GM11168 (cell line): ENCODE results near the gene IZUMO4.

Experiments used
- in situ Hi-C: fragments of 300-500 bp; cut with MboI; formaldehyde crosslinking; loops from one replicate; pipeline ENCODE4 v1.12.0; 2022; ENCODE audit warnings: low sequenced_read_pairs; ENCODE audit not compliant: unreplicated experiment

IZUMO4 gene

GRCh38 chr19:2139385-2140137 lies 42.8 kb downstream of the IZUMO4 start:
- in situ Hi-C loops = no loop called here

- in situ Hi-C loops = no loop called here
Measured at GRCh38 chr19:2140138-2140569, 43.4 kb downstream of the IZUMO4 start.

GRCh38 chr19:2142173-2142829 lies 45.6 kb downstream of the IZUMO4 start:
- in situ Hi-C loops = no loop called here

DNA sequence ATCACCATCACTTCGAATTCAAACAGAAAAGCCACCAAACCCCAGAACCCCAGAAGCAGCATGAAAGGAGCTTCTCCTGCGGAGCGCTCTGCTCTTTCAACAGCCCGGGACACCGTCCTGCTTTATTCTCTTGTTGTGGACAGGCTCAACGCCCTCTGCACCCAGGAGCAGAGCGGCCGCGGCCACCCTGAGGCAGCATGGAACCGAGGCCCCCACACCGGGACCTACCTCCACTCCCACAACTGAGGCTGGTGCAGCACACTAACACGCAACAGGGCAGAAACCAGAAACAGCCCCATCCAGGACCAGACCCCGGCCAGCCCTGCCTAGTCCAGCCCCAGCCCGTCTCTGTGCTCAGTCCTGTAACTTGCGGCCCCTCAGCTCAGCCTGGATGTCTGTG lies 47.5 kb downstream of the IZUMO4 start:
- in situ Hi-C loops = no loop called here

DNA sequence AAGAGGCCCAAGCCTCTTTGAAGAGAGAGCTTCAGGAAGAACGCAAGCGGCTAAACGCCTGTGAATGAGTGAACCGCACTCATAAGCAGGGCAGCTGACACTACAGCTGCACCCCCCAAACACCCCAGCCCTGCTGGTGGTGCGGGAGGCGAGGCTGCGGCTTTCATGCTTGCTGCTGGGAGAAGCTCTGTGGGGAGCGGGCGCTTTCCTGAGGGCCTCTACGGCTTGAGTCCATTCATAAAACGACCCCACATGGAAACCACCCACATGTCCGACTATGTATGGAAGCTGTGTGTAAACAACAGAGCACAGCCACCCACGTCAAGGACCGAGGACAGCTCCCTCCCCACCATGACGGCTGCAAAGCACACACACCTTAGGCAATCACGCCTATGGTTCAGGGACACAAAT lies 49.1 kb downstream of the IZUMO4 start:
- in situ Hi-C loops = no loop called here

DNA sequence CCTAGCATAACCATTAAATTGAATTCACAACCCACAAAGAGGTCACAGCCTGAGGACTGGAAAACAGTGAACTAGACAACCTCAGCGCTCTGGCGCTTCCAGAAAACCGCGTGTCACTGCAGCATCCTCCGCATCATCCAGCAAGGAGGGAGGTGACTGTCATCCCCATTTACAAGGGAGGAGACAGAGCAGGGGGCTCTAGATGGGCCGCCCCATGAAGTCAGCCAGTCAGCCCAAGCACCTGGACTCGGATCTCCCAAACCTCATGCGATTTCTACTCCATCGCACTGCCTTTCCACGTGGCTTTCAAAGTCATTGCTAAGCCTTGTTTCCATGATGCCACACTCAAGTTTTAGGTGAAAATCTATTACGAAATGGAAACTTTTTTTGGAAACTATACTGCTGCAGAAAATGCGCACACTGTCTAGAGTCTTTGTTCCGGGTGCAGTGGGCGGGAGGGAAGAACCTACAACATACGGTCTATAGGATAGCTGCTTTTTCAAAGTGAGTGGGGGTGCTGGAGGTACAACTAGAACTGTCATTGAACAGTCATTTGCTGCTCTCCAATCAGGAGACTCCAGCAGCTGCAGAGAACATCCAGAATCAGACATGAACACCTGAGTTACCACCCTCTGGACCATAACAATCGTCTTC lies 51.9 kb downstream of the IZUMO4 start:
- in situ Hi-C loops = no loop called here
